ENCODE results near the gene DKKL1.
A peak's percentile ranks its signal among the peaks of the same experiment; 100 is the strongest.

DNA sequence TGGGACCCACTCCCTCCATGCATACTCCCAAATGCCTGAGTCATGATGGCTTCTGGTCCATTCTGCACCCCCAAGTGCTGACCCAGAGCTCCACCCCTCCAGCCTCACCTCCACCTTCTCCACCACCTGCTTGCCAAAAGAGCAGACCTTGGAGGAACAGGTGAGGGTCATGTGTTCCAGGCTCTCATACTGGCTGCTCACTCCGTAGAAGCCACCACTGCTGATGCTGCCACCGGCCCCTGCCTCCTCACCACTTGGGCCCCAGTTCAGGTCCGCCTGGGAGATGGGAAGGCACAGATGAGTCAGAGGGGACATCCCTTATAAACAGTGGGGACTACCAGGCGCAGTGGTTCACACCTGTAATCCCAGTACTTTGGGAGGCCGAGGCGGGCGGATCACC, 20.6 kb upstream of the DKKL1 start:
- TF ChIP-seq, protein P1, sequence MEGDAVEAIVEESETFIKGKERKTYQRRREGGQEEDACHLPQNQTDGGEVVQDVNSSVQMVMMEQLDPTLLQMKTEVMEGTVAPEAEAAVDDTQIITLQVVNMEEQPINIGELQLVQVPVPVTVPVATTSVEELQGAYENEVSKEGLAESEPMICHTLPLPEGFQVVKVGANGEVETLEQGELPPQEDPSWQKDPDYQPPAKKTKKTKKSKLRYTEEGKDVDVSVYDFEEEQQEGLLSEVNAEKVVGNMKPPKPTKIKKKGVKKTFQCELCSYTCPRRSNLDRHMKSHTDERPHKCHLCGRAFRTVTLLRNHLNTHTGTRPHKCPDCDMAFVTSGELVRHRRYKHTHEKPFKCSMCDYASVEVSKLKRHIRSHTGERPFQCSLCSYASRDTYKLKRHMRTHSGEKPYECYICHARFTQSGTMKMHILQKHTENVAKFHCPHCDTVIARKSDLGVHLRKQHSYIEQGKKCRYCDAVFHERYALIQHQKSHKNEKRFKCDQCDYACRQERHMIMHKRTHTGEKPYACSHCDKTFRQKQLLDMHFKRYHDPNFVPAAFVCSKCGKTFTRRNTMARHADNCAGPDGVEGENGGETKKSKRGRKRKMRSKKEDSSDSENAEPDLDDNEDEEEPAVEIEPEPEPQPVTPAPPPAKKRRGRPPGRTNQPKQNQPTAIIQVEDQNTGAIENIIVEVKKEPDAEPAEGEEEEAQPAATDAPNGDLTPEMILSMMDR (IDR thresholded peaks at IDR 0.05 in 8 of 11, conservative IDR thresholded peaks at IDR 0.05 in 3 of 11), result no peak
- TF ChIP-seq POLR2AphosphoS5 (IDR thresholded peaks at IDR 0.05), result peak in 2 of 3 donors; percentile 25 to 60

Data from spleen (tissue), 7 donors.